Measurements from ENCODE around the gene HES7. TPM values are rescaled to one million over a fixed set of nuclear protein-coding genes. Genes with fewer than 3 reads are reported as not detected.

The HES7 gene
- polyA plus RNA-seq, 1 donor from 2014 or later, result 15.3 TPM

- Histone ChIP-seq H3K79me2 (replicated peaks; ENCODE audit: insufficient read depth, low read length) (no peaks in the 10 kb centered on the region), H3K4me2 (ENCODE audit: low read length) (no peak overlapping the region), H3K9ac (ENCODE audit: low read length) (no peak overlapping the region)
Observed at GRCh38 chr17:8147805-8148404, 24.0 kb upstream of the HES7 start.

DNA sequence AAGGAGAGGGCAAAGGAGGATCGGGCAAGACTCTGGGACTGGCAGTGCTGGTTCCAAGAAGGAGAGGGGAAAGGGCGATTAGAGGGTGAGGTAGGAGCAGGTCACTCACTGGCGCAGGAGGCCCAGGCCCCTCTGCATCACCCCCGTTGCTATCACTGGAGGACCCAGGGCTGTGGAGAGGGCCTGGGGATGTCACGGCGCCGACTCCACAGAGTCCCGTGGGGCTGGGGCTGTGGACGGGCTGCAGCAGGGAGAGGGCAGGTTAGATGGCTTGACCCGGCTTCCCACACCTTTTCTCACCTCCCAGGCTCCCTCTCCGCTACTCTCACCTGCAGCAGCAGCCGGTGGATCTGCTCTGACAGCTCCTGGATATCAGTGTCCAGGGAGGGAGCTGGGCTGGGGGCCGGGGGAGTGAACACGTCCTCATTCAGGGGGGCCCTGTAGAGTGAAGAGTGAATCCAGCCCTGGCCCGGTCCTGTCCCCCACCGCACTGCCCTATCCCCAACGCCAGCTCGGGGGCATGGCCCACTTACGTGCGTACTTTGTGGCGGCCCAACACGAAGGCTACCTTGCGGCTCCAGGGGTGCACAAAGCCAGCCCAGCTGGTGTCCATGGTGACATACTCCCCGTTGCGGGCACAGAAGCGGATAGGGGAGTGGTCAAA lies 23.4 kb upstream of the HES7 start:
- Histone ChIP-seq H3K79me2 (replicated peaks; ENCODE audit: insufficient read depth, low read length) (no peaks in the 10 kb centered on the region), H3K27ac (ENCODE audit: low read length) (no peak overlapping the region), H3K9me2 (ENCODE audit: insufficient read depth, low read length) (no peaks in the 10 kb centered on the region), H3F3A (ENCODE audit: insufficient read depth, low read length, poor library complexity, severe bottlenecking) (peaks cover 6% of the 10 kb centered on the region), H3K9me3 (ENCODE audit: low read length) (no peaks in the 10 kb centered on the region), H4K20me1 (ENCODE audit: insufficient read depth) (no peaks in the 10 kb centered on the region), H3K27me3 (ENCODE audit: insufficient read depth, low read depth, low read length) (no peaks in the 10 kb centered on the region), H3K4me3 (ENCODE audit: low read length) (no peak overlapping the region), H3K36me3 (ENCODE audit: insufficient read depth, low read length) (no peaks in the 10 kb centered on the region), H3K9ac (ENCODE audit: low read length) (no peak overlapping the region), H2AFZ (ENCODE audit: low read depth, low read length) (no peak overlapping the region), H3K4me2 (ENCODE audit: low read length) (no peak overlapping the region)
- TF ChIP-seq POLR2AphosphoS5 (IDR thresholded peaks at IDR 0.05), result no peak
- TF ChIP-seq SMC3 (conservative IDR thresholded peaks at IDR 0.05; ENCODE audit: poor library complexity), result no peak
- TF ChIP-seq, protein P1, sequence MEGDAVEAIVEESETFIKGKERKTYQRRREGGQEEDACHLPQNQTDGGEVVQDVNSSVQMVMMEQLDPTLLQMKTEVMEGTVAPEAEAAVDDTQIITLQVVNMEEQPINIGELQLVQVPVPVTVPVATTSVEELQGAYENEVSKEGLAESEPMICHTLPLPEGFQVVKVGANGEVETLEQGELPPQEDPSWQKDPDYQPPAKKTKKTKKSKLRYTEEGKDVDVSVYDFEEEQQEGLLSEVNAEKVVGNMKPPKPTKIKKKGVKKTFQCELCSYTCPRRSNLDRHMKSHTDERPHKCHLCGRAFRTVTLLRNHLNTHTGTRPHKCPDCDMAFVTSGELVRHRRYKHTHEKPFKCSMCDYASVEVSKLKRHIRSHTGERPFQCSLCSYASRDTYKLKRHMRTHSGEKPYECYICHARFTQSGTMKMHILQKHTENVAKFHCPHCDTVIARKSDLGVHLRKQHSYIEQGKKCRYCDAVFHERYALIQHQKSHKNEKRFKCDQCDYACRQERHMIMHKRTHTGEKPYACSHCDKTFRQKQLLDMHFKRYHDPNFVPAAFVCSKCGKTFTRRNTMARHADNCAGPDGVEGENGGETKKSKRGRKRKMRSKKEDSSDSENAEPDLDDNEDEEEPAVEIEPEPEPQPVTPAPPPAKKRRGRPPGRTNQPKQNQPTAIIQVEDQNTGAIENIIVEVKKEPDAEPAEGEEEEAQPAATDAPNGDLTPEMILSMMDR (IDR thresholded peaks at IDR 0.05; ENCODE audit: poor library complexity, severe bottlenecking), result no peak
- TF ChIP-seq RAD21 (conservative IDR thresholded peaks at IDR 0.05), result no peak
- no peak for TF ChIP-seq MXI1 (conservative IDR thresholded peaks at IDR 0.05; ENCODE audit: poor library complexity, severe bottlenecking)
- TF ChIP-seq TAF1 (IDR thresholded peaks at IDR 0.05; ENCODE audit: low read depth), result no peak
- TF ChIP-seq EZH2 (IDR thresholded peaks at IDR 0.05; ENCODE audit: borderline replicate concordance, insufficient read depth, low read length, poor library complexity, severe bottlenecking), result no peak
- TF ChIP-seq EP300 (conservative IDR thresholded peaks at IDR 0.05; ENCODE audit: poor library complexity, severe bottlenecking), result no peak
- TF ChIP-seq, protein P2, sequence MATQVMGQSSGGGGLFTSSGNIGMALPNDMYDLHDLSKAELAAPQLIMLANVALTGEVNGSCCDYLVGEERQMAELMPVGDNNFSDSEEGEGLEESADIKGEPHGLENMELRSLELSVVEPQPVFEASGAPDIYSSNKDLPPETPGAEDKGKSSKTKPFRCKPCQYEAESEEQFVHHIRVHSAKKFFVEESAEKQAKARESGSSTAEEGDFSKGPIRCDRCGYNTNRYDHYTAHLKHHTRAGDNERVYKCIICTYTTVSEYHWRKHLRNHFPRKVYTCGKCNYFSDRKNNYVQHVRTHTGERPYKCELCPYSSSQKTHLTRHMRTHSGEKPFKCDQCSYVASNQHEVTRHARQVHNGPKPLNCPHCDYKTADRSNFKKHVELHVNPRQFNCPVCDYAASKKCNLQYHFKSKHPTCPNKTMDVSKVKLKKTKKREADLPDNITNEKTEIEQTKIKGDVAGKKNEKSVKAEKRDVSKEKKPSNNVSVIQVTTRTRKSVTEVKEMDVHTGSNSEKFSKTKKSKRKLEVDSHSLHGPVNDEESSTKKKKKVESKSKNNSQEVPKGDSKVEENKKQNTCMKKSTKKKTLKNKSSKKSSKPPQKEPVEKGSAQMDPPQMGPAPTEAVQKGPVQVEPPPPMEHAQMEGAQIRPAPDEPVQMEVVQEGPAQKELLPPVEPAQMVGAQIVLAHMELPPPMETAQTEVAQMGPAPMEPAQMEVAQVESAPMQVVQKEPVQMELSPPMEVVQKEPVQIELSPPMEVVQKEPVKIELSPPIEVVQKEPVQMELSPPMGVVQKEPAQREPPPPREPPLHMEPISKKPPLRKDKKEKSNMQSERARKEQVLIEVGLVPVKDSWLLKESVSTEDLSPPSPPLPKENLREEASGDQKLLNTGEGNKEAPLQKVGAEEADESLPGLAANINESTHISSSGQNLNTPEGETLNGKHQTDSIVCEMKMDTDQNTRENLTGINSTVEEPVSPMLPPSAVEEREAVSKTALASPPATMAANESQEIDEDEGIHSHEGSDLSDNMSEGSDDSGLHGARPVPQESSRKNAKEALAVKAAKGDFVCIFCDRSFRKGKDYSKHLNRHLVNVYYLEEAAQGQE (IDR thresholded peaks at IDR 0.05; ENCODE audit: borderline replicate concordance), result no peak

More at GRCh38 chr17:8147805-8148404, 24.0 kb upstream of the HES7 start:
- TF ChIP-seq EP300 (conservative IDR thresholded peaks at IDR 0.05; ENCODE audit: poor library complexity, severe bottlenecking) (no peak), MXI1 (conservative IDR thresholded peaks at IDR 0.05; ENCODE audit: poor library complexity, severe bottlenecking) (no peak), SMC3 (conservative IDR thresholded peaks at IDR 0.05; ENCODE audit: poor library complexity) (no peak), TAF1 (IDR thresholded peaks at IDR 0.05; ENCODE audit: low read depth) (no peak), EZH2 (IDR thresholded peaks at IDR 0.05; ENCODE audit: borderline replicate concordance, insufficient read depth, low read length, poor library complexity, severe bottlenecking) (no peak), RAD21 (conservative IDR thresholded peaks at IDR 0.05) (no peak), POLR2AphosphoS5 (IDR thresholded peaks at IDR 0.05) (no peak)
- TF ChIP-seq, protein P1 (IDR thresholded peaks at IDR 0.05; ENCODE audit: poor library complexity, severe bottlenecking), result no peak
- TF ChIP-seq, protein P2 (IDR thresholded peaks at IDR 0.05; ENCODE audit: borderline replicate concordance), result no peak
- Histone ChIP-seq H3K27me3 (ENCODE audit: insufficient read depth, low read depth, low read length) (no peaks in the 10 kb centered on the region), H3F3A (ENCODE audit: insufficient read depth, low read length, poor library complexity, severe bottlenecking) (peaks cover 6% of the 10 kb centered on the region), H2AFZ (ENCODE audit: low read depth, low read length) (no peak overlapping the region), H3K27ac (ENCODE audit: low read length) (no peak overlapping the region), H3K9me2 (ENCODE audit: insufficient read depth, low read length) (no peaks in the 10 kb centered on the region), H3K36me3 (ENCODE audit: insufficient read depth, low read length) (no peaks in the 10 kb centered on the region), H3K9me3 (ENCODE audit: low read length) (no peaks in the 10 kb centered on the region), H3K4me3 (ENCODE audit: low read length) (no peak overlapping the region), H4K20me1 (ENCODE audit: insufficient read depth) (no peaks in the 10 kb centered on the region)

All from neural cell (in vitro differentiated cells).